Measurements from ENCODE around the gene FNIP2. TPM values are rescaled to one million over a fixed set of nuclear protein-coding genes. Genes with fewer than 3 reads are reported as not detected.

The FNIP2 gene
- polyA plus RNA-seq, 1 of the 3 experiments (the other 2 are of a cell fraction): 0.97 TPM

DNA sequence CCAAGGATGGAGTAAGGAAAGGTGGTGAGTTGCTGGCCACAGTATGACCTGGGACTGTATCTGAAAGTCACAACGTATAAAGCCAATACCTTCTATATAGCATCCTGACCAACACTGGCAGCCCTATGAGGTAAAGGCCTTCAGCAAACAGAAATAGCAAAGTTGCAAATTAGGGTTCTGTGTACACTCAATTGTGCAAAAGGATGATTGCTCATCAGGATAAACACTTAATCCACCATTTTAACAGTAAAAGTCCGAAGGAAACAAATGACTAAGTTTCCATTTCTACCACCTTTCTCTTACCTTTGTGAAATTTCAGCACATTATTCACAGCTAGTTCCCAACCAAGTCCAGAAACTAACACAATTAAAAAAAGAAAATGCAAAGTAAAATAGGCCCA is 1.4 kb upstream of the FNIP2 start:
- no peaks in the 10 kb centered on the region for H3K9me2 ChIP-seq
- H3K27ac ChIP-seq (ENCODE audit: low read depth in 2 of 2, low read length in 1 of 2): no peak overlapping the region
- no peak overlapping the region for H3K4me3 ChIP-seq (ENCODE audit: low read depth in 2 of 2, low read length in 1 of 2)
- H2AFZ ChIP-seq (ENCODE audit: low read depth): 0 out of 2 replicates have a peak overlapping the region, but pooled peaks have one; percentile 83
- H3K9me3 ChIP-seq: no peaks in the 10 kb centered on the region
- DNase-seq: no peak
- H3K4me2 ChIP-seq: no peak overlapping the region
- ChIA-PET CTCF (interaction anchor here (1.2 to 1.4 kb wide), 2 partner anchors 26 to 75 kb away, joined by 3 read pairs; no protein-coding TSS in a partner anchor), POLR2A (no interaction called here)
- no peaks in the 10 kb centered on the region for H3K36me3 ChIP-seq (replicated peaks in 1 of 2; ENCODE audit: control insufficient read depth in 1 of 2, insufficient read depth in 2 of 2, low read length in 1 of 2)
- peaks cover 0 to 12% of the 10 kb centered on the region in 2 experiments; a peak in 2 of 4 replicates for H3K4me1 ChIP-seq (ENCODE audit: control insufficient read depth in 1 of 2, insufficient read depth in 2 of 2, low read depth in 1 of 2, low read length in 1 of 2)
- no peaks in the 10 kb centered on the region for H3K27me3 ChIP-seq (ENCODE audit: insufficient read depth)
- H4K20me1 ChIP-seq (ENCODE audit: insufficient read depth): no peaks in the 10 kb centered on the region
- 40% methylated on average over 2 of the region's 2 CpGs for WGBS (ENCODE audit: low lambda C conversion rate)
- no peak for TF ChIP-seq GABPA (IDR thresholded peaks at IDR 0.05; ENCODE audit: low read depth)
- no peak for TF ChIP-seq SMC3 (IDR thresholded peaks at IDR 0.05; ENCODE audit: low read depth, low read length)
- TF ChIP-seq CHD2 (IDR thresholded peaks at IDR 0.05; ENCODE audit: low read length, partially characterized antibody): no peak
- no peak for TF ChIP-seq TAF1 (IDR thresholded peaks at IDR 0.05; ENCODE audit: borderline replicate concordance, low read depth, low read length)
- TF ChIP-seq FOXJ3 (CRISPR knock-in tag; IDR thresholded peaks at IDR 0.05): no peak
- no peak overlapping the region for H3K9ac ChIP-seq
- peaks cover 9% of the 10 kb centered on the region for H3F3A ChIP-seq (replicated peaks; ENCODE audit: insufficient read depth)
- peaks cover 34% of the 10 kb centered on the region for H3K79me2 ChIP-seq (ENCODE audit: insufficient read depth)

- Histone ChIP-seq H3K9me2 (no peaks in the 10 kb centered on the region), H3K4me2 (peak overlapping the region; percentile 90), H3K79me2 (ENCODE audit: insufficient read depth) (peaks cover 51% of the 10 kb centered on the region), H2AFZ (ENCODE audit: low read depth) (peak overlapping the region; percentile 85), H3K9me3 (no peaks in the 10 kb centered on the region), H3K4me1 (ENCODE audit: control insufficient read depth in 1 of 2, insufficient read depth in 2 of 2, low read depth in 1 of 2, low read length in 1 of 2) (peaks cover 0 to 12% of the 10 kb centered on the region in 2 experiments; a peak in 2 of 4 replicates), H4K20me1 (ENCODE audit: insufficient read depth) (no peaks in the 10 kb centered on the region), H3K27ac (ENCODE audit: low read depth in 2 of 2, low read length in 1 of 2) (peak overlapping the region; percentile 65 to 76), H3K36me3 (replicated peaks in 1 of 2; ENCODE audit: control insufficient read depth in 1 of 2, insufficient read depth in 2 of 2, low read length in 1 of 2) (no peaks in the 10 kb centered on the region), H3K4me3 (ENCODE audit: low read depth in 2 of 2, low read length in 1 of 2) (peak overlapping the region; percentile 75 to 84), H3K27me3 (ENCODE audit: insufficient read depth) (no peaks in the 10 kb centered on the region), H3F3A (replicated peaks; ENCODE audit: insufficient read depth) (peaks cover 9% of the 10 kb centered on the region), H3K9ac (peak overlapping the region; percentile 77)
- POLR2A ChIA-PET: no interaction called here
- TF ChIP-seq MXI1 (IDR thresholded peaks at IDR 0.05; ENCODE audit: low read depth, low read length) (peak; percentile 53; the same call in 1 of the 2 replicates), CHD2 (IDR thresholded peaks at IDR 0.05; ENCODE audit: low read length, partially characterized antibody) (no peak), SIN3A (IDR thresholded peaks at IDR 0.05; ENCODE audit: borderline replicate concordance, low read depth, low read length) (peak; percentile 59; the same call in 1 of the 2 replicates)
- WGBS (ENCODE audit: low lambda C conversion rate): 6% methylated on average over 28 of the region's 49 CpGs
- DNase-seq: no peak
- CTCF ChIA-PET: interaction anchor here (0.7 to 1.5 kb wide), 4 partner anchors 13 to 442 kb away, joined by 3 read pairs; no protein-coding TSS in a partner anchor
Measured at GRCh38 chr4:158769175-158769921, 522 bp downstream of the FNIP2 start.

DNA sequence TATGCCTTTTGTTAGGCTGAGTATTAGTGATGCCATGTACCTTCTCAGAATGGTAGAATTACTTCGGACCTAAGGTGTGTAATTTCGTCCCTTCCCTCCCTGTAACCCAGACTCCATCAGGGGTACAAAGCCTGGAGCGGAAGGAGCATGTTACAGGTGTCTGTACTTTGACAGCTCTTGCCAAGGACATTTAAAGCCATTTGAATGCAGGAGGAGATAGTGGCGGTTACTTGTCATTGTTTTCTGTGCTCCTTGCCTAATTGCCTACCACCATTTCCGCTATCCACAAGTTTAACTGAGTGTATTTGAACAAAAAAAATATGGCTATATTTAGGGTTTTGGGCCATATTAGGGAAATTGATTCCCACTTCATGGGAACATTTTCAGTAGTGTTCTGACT is 1.8 kb downstream of the FNIP2 start:
- no peaks in the 10 kb centered on the region for H3K36me3 ChIP-seq (replicated peaks in 1 of 2; ENCODE audit: control insufficient read depth in 1 of 2, insufficient read depth in 2 of 2, low read length in 1 of 2)
- H3K4me2 ChIP-seq: peak overlapping the region; percentile 90; the same call in 1 of the 2 replicates
- H3K9me3 ChIP-seq: no peaks in the 10 kb centered on the region
- no peaks in the 10 kb centered on the region for H3K9me2 ChIP-seq
- H3K4me3 ChIP-seq (ENCODE audit: low read depth in 2 of 2, low read length in 1 of 2): no peak overlapping the region
- no peak overlapping the region for H2AFZ ChIP-seq (ENCODE audit: low read depth)
- peaks cover 18% of the 10 kb centered on the region for H3F3A ChIP-seq (replicated peaks; ENCODE audit: insufficient read depth)
- 99% methylated on average over 5 of the region's 5 CpGs for WGBS (ENCODE audit: low lambda C conversion rate)
- H3K79me2 ChIP-seq (ENCODE audit: insufficient read depth): peaks cover 62% of the 10 kb centered on the region
- no peaks in the 10 kb centered on the region for H4K20me1 ChIP-seq (ENCODE audit: insufficient read depth)
- H3K27ac ChIP-seq (ENCODE audit: low read depth in 2 of 2, low read length in 1 of 2): no peak overlapping the region
- POLR2A ChIA-PET: no interaction called here
- peaks cover 7 to 12% of the 10 kb centered on the region in 2 experiments; a peak in 2 of 4 replicates for H3K4me1 ChIP-seq (ENCODE audit: control insufficient read depth in 1 of 2, insufficient read depth in 2 of 2, low read depth in 1 of 2, low read length in 1 of 2)
- CTCF ChIA-PET: no interaction called here
- H3K9ac ChIP-seq: no peak overlapping the region
- TF ChIP-seq, protein P1, sequence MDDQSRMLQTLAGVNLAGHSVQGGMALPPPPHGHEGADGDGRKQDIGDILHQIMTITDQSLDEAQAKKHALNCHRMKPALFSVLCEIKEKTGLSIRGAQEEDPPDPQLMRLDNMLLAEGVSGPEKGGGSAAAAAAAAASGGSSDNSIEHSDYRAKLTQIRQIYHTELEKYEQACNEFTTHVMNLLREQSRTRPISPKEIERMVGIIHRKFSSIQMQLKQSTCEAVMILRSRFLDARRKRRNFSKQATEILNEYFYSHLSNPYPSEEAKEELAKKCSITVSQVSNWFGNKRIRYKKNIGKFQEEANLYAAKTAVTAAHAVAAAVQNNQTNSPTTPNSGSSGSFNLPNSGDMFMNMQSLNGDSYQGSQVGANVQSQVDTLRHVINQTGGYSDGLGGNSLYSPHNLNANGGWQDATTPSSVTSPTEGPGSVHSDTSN (IDR thresholded peaks at IDR 0.05): no peak
- no peak for TF ChIP-seq CHD2 (IDR thresholded peaks at IDR 0.05; ENCODE audit: low read length, partially characterized antibody)
- TF ChIP-seq, protein P2, sequence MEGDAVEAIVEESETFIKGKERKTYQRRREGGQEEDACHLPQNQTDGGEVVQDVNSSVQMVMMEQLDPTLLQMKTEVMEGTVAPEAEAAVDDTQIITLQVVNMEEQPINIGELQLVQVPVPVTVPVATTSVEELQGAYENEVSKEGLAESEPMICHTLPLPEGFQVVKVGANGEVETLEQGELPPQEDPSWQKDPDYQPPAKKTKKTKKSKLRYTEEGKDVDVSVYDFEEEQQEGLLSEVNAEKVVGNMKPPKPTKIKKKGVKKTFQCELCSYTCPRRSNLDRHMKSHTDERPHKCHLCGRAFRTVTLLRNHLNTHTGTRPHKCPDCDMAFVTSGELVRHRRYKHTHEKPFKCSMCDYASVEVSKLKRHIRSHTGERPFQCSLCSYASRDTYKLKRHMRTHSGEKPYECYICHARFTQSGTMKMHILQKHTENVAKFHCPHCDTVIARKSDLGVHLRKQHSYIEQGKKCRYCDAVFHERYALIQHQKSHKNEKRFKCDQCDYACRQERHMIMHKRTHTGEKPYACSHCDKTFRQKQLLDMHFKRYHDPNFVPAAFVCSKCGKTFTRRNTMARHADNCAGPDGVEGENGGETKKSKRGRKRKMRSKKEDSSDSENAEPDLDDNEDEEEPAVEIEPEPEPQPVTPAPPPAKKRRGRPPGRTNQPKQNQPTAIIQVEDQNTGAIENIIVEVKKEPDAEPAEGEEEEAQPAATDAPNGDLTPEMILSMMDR (IDR thresholded peaks at IDR 0.05): no peak
- no peak for TF ChIP-seq FOXM1 (IDR thresholded peaks at IDR 0.05; ENCODE audit: low read depth)
- no peaks in the 10 kb centered on the region for H3K27me3 ChIP-seq (ENCODE audit: insufficient read depth)
- DNase-seq: no peak

Data from SK-N-SH (cell line).